HepG2 (cell line): ENCODE measurements around the gene MTA2. TPM values are rescaled to one million over a fixed set of nuclear protein-coding genes. Genes with fewer than 3 reads are reported as not detected.

ENCODE experiments used
- BORCS8-MEF2B ChIP-seq: sonication (generic); formaldehyde crosslinking; IDR thresholded peaks from 2 replicates; pipeline ENCODE4 v1.8.0; 2022; ENCODE audit warnings: mild to moderate bottlenecking, missing genetic modification reagents
- CREBL2 ChIP-seq: sonication (generic); formaldehyde crosslinking; IDR thresholded peaks from 2 replicates; pipeline ENCODE4 v1.8.1; 2023; ENCODE audit warnings: missing genetic modification reagents, mild to moderate bottlenecking, borderline replicate concordance
- EEA1 ChIP-seq: sonication (generic); formaldehyde crosslinking; IDR thresholded peaks from 2 replicates; pipeline ENCODE4 v1.5.1; 2020; ENCODE audit warnings: mild to moderate bottlenecking, missing genetic modification reagents, borderline replicate concordance
- FOXC1 ChIP-seq: sonication (generic); formaldehyde crosslinking; IDR thresholded peaks from 2 replicates; pipeline ENCODE4 v1.8.0; 2022; ENCODE audit warnings: mild to moderate bottlenecking, missing genetic modification reagents, borderline replicate concordance
- JUN ChIP-seq: sonication (generic); formaldehyde crosslinking; IDR thresholded peaks from 2 replicates; pipeline ENCODE4 v1.4.0; 2020; ENCODE audit warnings: mild to moderate bottlenecking, missing genetic modification reagents
- KLF16 ChIP-seq, 2 experiments: sonication (generic) in 1 of 2; formaldehyde crosslinking in 1 of 2; IDR thresholded peaks; 2 replicates each; pipeline versions ENCODE4 v1.6.1 to v1.8.0; 2016 to 2023; ENCODE audit warnings: missing genetic modification reagents in 2 of 2, missing compliant biosample characterization in 1 of 2
- MEIS2 ChIP-seq: sonication (generic); formaldehyde crosslinking; IDR thresholded peaks from 2 replicates; pipeline ENCODE4 v1.9.0; 2021; ENCODE audit warnings: mild to moderate bottlenecking, missing genetic modification reagents
- MTA3 ChIP-seq: sonication (generic); formaldehyde crosslinking; IDR thresholded peaks from 2 replicates; pipeline ENCODE4 v1.4.0; 2020; ENCODE audit warnings: missing genetic modification reagents
- MTERF4 ChIP-seq: sonication (generic); formaldehyde crosslinking; IDR thresholded peaks from 2 replicates; pipeline ENCODE4 v1.8.0; 2023; ENCODE audit warnings: mild to moderate bottlenecking, missing genetic modification reagents
- PHF21A ChIP-seq: sonication (generic); formaldehyde crosslinking; IDR thresholded peaks from 2 replicates; pipeline ENCODE4 v1.5.0; 2020; ENCODE audit warnings: mild to moderate bottlenecking, missing genetic modification reagents
- PRDM4 ChIP-seq: sonication (generic); formaldehyde crosslinking; IDR thresholded peaks from 2 replicates; pipeline ENCODE4 v1.9.0; 2021; ENCODE audit warnings: missing genetic modification reagents, borderline replicate concordance
- RFX1 ChIP-seq: fragments of 450-650 bp; IDR thresholded peaks from 2 replicates; pipeline ENCODE4 v1.6.1; 2017
- SIN3A ChIP-seq: IDR thresholded peaks from 2 replicates; pipeline ENCODE4 v1.6.1; 2011; ENCODE audit warnings: low read depth, mild to moderate bottlenecking, control low read depth, low read length, borderline replicate concordance
- SIX1 ChIP-seq: sonication (generic); formaldehyde crosslinking; IDR thresholded peaks from 2 replicates; pipeline ENCODE4 v1.4.0; 2020; ENCODE audit warnings: missing genetic modification reagents, borderline replicate concordance
- SNRNP70 ChIP-seq: fragments of 200-400 bp; formaldehyde crosslinking; IDR thresholded peaks from 2 replicates; pipeline ENCODE4 v1.6.1; 2017; ENCODE audit warnings: mild to moderate bottlenecking, low read depth, low read length, moderate library complexity
- ZNF280D ChIP-seq: sonication (generic); formaldehyde crosslinking; IDR thresholded peaks from 2 replicates; pipeline ENCODE4 v1.5.1; 2020; ENCODE audit warnings: mild to moderate bottlenecking, missing genetic modification reagents
- ZNF564 ChIP-seq: sonication (generic); formaldehyde crosslinking; IDR thresholded peaks from 2 replicates; pipeline ENCODE4 v1.8.1; 2023; ENCODE audit warnings: mild to moderate bottlenecking, missing genetic modification reagents
- ZNF747 ChIP-seq: sonication (generic); formaldehyde crosslinking; IDR thresholded peaks from 2 replicates; pipeline ENCODE4 v1.8.1; 2023; ENCODE audit warnings: missing genetic modification reagents, mild to moderate bottlenecking, borderline replicate concordance
- ZNF841 ChIP-seq: sonication (generic); formaldehyde crosslinking; IDR thresholded peaks from 2 replicates; pipeline ENCODE4 v1.8.1; 2023; ENCODE audit warnings: missing genetic modification reagents, borderline replicate concordance
- polyA plus RNA-seq, 8 experiments: library from polyadenylated mRNA; depleted of rRNA in 3 of 8; stranded (reverse) in 7 of 8; unstranded in 1 of 8; fragments of >200 nt; fragmentation: Illumina TruSeq in 4 of 8; extraction: Trizol in 4 of 8; gene quantifications; 2 replicates each; pipeline versions ENCODE4 v1.2.1 to v1.2.3, GENCODE V29; 2011 to 2016; ENCODE audit warnings: low read depth in 4 of 8, missing spikeins in 1 of 8, mixed read lengths in 1 of 8; ENCODE audit not compliant: insufficient read depth in 1 of 8
- total RNA-seq, 5 experiments: library from RNA; depleted of rRNA; stranded (reverse); fragments of >200 nt; fragmentation: Illumina TruSeq; extraction: Trizol; gene quantifications; 2 replicates each; pipeline ENCODE4 v1.2.3, GENCODE V29; 2016; ENCODE audit warnings: low read depth in 1 of 5
- TF ChIP-seq, protein P1 (sequence below): IDR thresholded peaks from 2 replicates; pipeline ENCODE4 v1.6.1; 2016; ENCODE audit warnings: low read depth, control low read depth

The MTA2 gene
- total and polyA plus RNA-seq, 2 of the 13 experiments (the other 11 are each of a cell fraction or from before 2014, with no cell fraction given), result 14.0 to 70.0 TPM

- TF ChIP-seq ZNF841 (peak; percentile 53; the same call in 1 of the 2 replicates), PHF21A (CRISPR knock-in tag) (peak; percentile 80), FOXC1 (peak; percentile 96), EEA1 (CRISPR knock-in tag) (no peak; the same call in 1 of the 2 replicates), MTERF4 (CRISPR knock-in tag) (no peak), MTA3 (CRISPR knock-in tag) (no peak), CREBL2 (CRISPR knock-in tag) (0 out of 2 replicates have a peak, but pooled peaks have one; percentile 69), ZNF747 (CRISPR knock-in tag) (peak; percentile 87), SIN3A (peak; percentile 95), SNRNP70 (no peak), JUN (CRISPR knock-in tag) (no peak), MEIS2 (CRISPR knock-in tag) (peak; percentile 57; the same call in 1 of the 2 replicates), PRDM4 (CRISPR knock-in tag) (no peak), ZNF564 (CRISPR knock-in tag) (no peak; the same call in 1 of the 2 replicates), BORCS8-MEF2B (CRISPR knock-in tag) (peak; percentile 94), KLF16 (CRISPR knock-in tag; IDR thresholded peaks at IDR 0.05) (peak in 1 of 2 experiments; percentile 95; a peak in 2 of 4 replicates), SIX1 (no peak), ZNF280D (CRISPR knock-in tag) (peak; percentile 75; the same call in 1 of the 2 replicates), RFX1 (no peak)
- TF ChIP-seq, protein P1, sequence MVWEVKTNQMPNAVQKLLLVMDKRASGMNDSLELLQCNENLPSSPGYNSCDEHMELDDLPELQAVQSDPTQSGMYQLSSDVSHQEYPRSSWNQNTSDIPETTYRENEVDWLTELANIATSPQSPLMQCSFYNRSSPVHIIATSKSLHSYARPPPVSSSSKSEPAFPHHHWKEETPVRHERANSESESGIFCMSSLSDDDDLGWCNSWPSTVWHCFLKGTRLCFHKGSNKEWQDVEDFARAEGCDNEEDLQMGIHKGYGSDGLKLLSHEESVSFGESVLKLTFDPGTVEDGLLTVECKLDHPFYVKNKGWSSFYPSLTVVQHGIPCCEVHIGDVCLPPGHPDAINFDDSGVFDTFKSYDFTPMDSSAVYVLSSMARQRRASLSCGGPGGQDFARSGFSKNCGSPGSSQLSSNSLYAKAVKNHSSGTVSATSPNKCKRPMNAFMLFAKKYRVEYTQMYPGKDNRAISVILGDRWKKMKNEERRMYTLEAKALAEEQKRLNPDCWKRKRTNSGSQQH (CRISPR knock-in tag), result no peak; the same call in none of the 2 replicates
Measured at GRCh38 chr11:62621567-62622470, 20.2 kb upstream of the MTA2 start, which contains the start of gene B3GAT3 (continued).
